ENCODE data around the gene KCNQ1OT1.

The KCNQ1OT1 gene

GRCh38 chr11:2738551-2739431 is 39.0 kb upstream of the KCNQ1OT1 start:
- Histone ChIP-seq H3K27me3 (no peaks in the 10 kb centered on the region), H3K36me3 (no peaks in the 10 kb centered on the region), H3K4me3 (no peak overlapping the region), H3K27ac (no peak overlapping the region), H3K9me3 (no peaks in the 10 kb centered on the region), H3K4me1 (peaks cover 0 to 3% (median 0%) of the 10 kb centered on the region in 4 donors)
- TF ChIP-seq, protein P1, sequence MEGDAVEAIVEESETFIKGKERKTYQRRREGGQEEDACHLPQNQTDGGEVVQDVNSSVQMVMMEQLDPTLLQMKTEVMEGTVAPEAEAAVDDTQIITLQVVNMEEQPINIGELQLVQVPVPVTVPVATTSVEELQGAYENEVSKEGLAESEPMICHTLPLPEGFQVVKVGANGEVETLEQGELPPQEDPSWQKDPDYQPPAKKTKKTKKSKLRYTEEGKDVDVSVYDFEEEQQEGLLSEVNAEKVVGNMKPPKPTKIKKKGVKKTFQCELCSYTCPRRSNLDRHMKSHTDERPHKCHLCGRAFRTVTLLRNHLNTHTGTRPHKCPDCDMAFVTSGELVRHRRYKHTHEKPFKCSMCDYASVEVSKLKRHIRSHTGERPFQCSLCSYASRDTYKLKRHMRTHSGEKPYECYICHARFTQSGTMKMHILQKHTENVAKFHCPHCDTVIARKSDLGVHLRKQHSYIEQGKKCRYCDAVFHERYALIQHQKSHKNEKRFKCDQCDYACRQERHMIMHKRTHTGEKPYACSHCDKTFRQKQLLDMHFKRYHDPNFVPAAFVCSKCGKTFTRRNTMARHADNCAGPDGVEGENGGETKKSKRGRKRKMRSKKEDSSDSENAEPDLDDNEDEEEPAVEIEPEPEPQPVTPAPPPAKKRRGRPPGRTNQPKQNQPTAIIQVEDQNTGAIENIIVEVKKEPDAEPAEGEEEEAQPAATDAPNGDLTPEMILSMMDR (IDR thresholded peaks at IDR 0.05) = no peak
- intact Hi-C loops (cut with DNase I; ENCODE audit: low total_unique reads) = no loop called here
- DNase-seq = no peak

GRCh38 chr11:2737866-2738265 is 38.1 kb upstream of the KCNQ1OT1 start:
- no peak overlapping the region for H3K4me3 ChIP-seq
- peaks cover 0 to 3% (median 0%) of the 10 kb centered on the region in 4 donors for H3K4me1 ChIP-seq
- TF ChIP-seq, protein P1 (IDR thresholded peaks at IDR 0.05) = no peak
- no peaks in the 10 kb centered on the region for H3K9me3 ChIP-seq
- H3K27ac ChIP-seq = no peak overlapping the region
- intact Hi-C loops (cut with DNase I; ENCODE audit: low total_unique reads) = no loop called here
- DNase-seq = no peak
- H3K36me3 ChIP-seq = no peaks in the 10 kb centered on the region
- H3K27me3 ChIP-seq = no peaks in the 10 kb centered on the region

DNA sequence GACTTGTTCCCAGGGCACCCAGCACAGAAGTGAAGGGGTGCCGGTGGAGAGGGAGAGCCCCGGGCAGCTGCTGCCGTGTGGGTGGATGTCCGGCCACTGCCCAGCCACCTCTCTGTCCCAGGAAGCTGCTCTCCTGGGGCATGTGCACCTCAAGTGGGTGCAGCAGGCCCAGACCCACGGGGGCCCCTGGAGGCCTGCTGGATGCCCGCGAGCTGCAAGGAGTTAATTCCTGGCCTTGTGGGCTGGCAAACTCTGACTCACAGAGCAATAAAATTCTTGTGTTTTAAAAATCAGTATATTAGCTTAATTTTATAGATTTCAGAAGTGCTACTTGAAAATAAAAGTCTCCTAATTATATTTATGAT is 37.4 kb upstream of the KCNQ1OT1 start:
- TF ChIP-seq, protein P1 (IDR thresholded peaks at IDR 0.05) = no peak
- no peak overlapping the region for H3K27ac ChIP-seq
- H3K4me1 ChIP-seq = peaks cover 0 to 3% (median 0%) of the 10 kb centered on the region in 4 donors
- DNase-seq = no peak
- intact Hi-C loops (cut with DNase I; ENCODE audit: low total_unique reads) = no loop called here
- H3K36me3 ChIP-seq = no peaks in the 10 kb centered on the region
- H3K4me3 ChIP-seq = no peak overlapping the region
- no peaks in the 10 kb centered on the region for H3K27me3 ChIP-seq
- no peaks in the 10 kb centered on the region for H3K9me3 ChIP-seq

DNA sequence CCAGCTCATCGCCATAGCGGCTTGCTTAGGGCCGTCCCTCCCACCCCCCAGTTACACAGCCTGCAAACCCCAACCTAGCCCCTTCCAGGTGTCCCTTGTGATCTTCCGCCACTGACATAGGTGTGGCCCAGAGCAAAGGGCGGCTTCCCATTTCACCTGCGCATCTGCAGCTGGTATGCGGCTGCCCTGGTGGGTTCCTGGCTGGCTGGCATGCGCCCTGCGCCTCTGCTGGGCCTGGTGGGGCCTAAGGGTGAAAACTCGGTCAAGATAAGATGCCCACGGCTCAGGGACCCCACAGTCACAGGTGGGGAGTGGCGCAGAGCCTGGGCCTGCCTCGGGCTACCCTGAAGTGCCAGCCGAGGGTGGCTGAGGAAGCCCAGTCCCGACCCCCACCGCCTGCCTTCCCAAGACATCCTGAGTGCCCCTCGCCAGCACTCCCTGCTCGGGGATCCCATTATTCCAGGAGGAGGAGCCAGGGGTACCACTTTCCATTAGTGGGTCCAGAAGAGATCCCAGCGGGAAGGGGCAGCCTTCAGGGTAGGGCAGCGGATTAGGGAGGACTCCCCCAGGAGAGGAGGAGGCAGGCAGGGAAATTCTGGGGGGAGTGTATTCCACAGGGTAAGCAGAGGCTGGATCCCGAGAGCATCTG is 36.9 kb upstream of the KCNQ1OT1 start:
- Histone ChIP-seq H3K4me3 (no peak overlapping the region), H3K9me3 (no peaks in the 10 kb centered on the region), H3K27ac (no peak overlapping the region), H3K27me3 (no peaks in the 10 kb centered on the region), H3K36me3 (no peaks in the 10 kb centered on the region), H3K4me1 (peaks cover 0 to 3% (median 0%) of the 10 kb centered on the region in 4 donors)
- intact Hi-C loops (cut with DNase I; ENCODE audit: low total_unique reads) = no loop called here
- TF ChIP-seq, protein P1 (IDR thresholded peaks at IDR 0.05) = no peak
- no peak for DNase-seq

- H3K4me1 ChIP-seq = no peaks in the 10 kb centered on the region
- no peaks in the 10 kb centered on the region for H3K27me3 ChIP-seq
- H3K36me3 ChIP-seq = no peaks in the 10 kb centered on the region
- no peak overlapping the region for H3K27ac ChIP-seq
- H3K9me3 ChIP-seq = no peaks in the 10 kb centered on the region
- intact Hi-C loops (cut with DNase I; ENCODE audit: low total_unique reads) = no loop called here
- TF ChIP-seq, protein P1 (IDR thresholded peaks at IDR 0.05) = no peak
- DNase-seq = no peak
- H3K4me3 ChIP-seq = no peak overlapping the region
These were observed 35.3 kb upstream of the KCNQ1OT1 start for GRCh38 chr11:2735053-2735589.
